ENCODE data around the gene SLC30A1.

Gene SLC30A1

DNA sequence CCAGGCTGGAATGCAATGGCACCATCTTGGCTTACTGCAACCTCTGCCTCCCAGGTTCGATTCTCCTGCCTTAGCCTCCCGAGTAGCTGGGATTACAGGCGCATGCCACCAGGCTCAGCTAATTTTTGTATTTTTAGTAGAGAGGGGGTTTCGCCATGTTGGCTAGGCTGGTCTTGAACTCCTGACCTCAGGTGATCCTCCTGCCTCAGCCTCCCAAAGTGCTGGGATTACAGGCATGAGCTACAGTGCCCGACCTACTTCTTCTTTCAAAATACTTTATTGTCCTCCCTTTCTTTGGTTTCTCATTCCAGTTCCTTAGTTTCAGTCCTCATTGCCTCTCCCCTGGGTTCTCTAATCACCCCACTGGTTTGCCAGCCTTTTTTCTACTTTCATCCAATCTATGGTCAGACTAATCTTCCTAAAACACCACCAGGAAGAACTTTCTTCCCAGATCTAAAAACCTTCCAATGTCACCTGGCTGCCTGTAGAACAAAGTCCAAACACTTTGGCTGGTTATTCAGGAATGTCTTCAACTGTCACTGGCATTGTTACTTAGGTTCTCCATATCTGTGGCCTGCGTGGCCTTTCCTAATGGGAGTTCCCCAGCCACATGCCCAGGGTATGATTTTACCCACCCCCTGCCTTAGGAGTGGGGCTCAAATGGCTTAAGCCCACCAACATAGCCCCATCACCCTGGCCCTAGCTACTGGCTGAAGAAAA is 29.0 kb upstream of the SLC30A1 start:
- no peak for DNase-seq

DNA sequence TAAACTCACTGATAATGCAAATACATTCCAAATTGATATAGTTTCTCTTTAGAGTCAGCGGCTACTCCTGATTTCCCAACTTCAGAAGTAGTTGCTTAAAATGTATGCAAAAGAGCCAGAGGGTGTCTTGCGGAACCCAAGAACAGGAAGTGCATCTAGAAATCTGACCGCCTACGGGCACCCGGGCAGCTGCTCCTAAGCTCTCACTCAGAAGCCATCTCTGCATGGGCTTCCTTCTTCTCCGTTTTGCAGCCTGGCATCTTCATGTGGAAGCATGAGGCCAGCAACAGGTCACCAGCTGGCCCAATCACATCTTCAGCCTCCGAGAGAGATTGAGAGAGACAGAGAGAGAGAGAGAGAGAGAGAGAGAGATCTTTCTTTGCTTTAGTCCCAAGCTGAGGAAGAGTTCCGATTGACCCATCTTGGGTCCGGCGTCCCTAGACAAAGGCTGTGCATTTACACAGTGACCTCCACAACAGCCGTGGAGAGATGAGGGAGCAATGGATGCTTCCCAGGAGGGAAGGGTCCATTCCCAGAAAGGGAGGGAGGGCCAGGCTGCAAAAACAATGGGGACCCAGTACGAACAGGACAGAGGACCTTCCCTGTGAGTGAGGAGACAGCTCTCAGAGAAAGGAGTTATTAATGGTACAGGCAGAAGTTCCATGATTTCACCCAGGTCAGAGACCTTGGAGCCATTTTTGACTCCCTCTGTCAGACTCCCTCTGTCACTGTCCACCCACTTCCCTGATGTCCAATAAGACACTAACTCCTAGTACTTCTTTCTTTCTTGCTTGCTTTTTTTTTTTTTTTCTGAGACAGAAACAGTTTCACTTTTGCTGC is 28.2 kb upstream of the SLC30A1 start:
- DNase-seq, result no peak

DNA sequence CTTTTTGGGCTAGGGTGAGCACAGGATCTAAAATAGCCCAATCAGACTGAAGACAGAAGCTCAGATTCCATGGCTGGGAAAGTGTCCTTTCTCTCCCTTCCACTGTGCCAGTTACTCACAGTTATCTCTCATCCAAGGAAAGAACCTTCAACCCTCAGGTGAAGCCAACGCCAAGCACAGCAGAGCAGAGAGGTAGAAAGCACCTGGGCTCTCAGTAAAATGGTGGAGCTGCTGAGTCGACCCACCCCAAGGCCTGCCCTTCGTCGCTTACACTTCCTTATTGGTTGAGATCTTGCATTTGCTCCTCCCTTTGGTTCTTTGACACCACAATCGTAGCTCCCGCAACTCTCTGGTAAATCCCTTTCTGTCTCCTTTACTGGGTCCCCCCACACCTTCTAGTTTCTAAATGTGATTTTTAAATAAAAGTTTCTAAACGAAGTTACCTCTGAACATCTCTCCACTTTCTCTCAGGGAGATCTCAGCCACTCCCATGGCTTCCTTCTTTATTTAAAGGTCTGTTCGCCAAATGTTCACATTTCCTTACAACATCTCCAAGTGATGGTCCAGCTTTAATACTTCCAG is 27.5 kb upstream of the SLC30A1 start:
- no peak for DNase-seq

DNA sequence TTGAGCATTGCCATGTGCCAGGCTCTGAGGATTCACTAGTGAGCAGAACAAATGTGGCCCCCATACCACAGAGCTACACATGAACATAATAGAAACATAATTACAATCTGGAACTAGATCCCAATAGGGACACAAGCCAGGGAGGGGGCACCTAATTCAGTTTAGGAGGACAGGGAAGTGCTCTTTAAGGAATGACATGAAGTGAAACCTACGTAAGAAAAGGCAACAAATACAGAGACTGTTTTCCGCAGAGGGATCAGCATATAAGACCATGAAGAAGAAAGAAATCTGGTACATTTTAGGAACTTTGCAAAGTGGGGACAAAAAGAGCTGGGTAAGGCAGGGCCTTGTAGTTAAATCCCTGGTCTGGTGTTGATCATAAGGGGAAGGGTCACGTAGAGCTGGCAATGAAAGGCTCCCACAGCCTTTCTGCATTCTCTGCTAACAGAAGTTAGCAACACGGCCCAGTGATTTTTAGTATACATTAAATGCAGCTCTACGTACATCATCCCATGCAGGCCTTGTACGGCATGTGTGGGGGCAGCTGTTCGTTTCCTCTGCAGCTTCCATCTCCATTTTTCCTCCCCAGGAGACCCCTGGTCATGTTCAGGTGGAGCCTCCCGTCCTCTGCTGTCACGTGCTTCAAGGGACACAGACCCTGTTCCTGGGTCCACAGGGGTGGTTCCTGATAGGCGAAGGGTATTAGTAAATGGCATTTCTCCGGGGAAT is 26.8 kb upstream of the SLC30A1 start:
- DNase-seq, result no peak

DNA sequence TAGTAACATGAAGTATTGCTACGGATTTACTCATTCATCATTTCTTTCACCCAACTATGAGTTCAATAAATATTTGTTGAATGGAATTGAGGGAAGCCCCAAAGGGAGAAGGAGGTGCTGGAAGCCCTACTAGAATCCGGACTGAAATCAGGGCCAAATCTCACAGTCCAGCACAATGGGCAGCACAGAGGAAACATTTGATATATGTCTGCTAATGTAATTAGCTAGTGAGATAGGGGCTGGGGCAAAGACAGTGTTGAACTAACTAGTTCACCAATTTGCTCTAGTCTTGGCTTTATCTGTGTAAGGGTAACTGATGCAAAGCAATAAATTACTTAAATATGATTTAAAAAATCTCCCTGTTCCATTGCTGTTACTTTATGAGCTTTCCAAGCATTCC is 26.1 kb upstream of the SLC30A1 start:
- no peak for DNase-seq

DNA sequence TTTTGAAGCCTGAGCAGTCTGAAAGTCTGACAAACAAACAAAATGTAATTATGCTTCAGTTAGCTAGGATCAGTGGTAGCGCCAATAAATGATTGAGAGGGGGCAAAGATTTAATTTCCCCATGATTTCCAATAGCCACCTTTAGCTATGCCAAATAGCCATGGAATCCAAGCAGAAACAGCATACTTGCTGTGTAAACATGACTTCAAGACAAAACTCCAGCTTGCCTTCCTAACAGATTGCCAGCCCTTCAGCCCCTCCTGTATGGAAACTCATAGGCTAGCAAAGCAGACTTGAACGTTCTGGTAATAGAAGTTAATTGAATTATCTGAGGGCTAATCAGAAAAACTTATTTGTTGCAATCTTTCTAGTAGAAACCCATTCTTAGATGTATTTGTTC is 25.6 kb upstream of the SLC30A1 start:
- no peak for DNase-seq

DNA sequence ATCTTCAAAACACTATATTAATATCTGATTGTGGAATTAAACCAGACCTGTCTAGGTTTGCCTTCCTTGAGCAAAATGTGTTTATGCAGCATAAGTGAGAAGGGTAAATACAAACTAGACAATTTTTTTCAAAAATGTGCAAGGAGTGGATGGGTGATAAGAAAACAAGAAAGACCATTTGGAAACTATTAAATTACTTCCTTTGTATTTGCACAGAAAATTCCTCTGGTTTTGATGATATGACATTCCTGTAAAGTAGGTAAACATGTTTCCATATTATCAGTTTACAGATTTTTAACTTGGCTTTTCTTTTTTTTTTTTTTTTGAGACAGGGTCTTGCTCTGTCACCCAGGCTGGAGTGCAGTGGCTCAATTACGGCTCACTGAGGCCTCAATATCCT is 24.8 kb upstream of the SLC30A1 start:
- DNase-seq, result no peak

DNA sequence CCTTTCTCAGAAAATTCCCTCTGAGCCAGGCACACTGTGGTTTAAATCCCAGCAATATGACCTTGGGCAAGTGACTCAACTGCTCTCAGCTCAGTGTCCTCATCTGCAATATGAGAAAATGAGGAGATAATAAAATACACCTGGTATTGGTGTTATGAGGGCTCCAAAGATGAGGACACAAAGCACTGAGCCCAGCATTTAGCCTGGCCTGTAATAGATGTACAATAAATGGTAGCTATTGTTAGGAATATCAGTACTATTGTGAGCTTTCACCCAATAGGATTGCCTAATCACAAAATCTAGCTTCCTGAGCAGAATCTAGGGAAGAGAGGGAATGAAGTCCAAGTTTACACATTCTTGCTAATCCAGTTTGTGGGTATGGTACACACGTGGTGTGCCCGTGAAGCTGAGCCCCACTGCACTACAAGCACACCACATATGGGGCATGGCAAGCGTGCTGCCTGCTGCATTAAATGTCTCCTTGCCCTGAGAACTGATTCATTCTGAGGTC is 24.3 kb upstream of the SLC30A1 start:
- no peak for DNase-seq

DNA sequence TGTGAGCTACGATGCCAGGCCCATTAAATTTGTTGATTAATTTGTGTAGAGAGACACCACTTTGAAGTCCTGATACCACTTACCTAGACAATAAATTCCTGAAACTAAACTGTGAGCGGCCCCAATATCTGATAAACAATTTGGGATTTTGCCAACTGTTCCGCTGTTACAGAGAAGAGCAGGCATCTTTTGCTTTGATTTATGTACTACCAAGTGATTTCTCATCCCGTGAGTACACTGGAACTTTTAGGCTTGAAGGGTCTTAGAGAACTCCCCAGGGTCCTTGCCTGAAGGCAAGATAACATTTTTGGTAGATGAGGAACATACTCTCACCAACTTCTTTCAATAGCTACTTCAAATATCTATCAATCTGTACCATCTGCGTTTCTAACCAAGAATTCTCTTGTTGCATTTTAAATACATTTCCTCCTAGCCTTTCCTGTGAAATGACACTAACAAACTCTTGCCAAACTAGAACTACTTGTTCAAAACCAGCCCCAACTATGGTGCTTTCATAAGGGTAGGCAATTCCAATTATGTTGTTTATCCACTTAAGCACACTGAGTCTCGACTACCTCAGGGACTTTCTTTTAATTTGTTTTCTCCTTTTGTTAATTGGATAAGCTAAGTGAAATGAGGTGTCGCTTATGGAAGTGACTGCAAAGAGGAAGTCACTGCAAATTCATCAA is 23.2 kb upstream of the SLC30A1 start:
- no peak for DNase-seq

DNA sequence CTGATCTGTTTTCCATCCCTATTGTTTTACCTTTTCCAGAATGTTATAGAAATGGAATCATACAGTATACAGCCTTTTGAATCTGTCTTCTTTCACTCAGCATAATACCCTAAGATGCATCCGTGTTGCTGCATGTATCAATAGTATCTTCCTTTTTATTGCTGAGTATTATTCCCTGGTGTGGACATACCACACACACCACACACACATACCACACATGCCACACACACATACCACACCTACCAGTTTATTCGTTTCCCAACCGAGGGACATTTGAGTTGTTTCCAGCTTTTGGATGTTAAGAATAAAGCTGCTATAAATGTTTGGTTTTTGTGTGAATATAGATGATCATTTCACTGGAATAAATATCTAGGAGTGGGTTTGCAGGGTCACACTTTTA is 22.2 kb upstream of the SLC30A1 start:
- no peak for DNase-seq

DNA sequence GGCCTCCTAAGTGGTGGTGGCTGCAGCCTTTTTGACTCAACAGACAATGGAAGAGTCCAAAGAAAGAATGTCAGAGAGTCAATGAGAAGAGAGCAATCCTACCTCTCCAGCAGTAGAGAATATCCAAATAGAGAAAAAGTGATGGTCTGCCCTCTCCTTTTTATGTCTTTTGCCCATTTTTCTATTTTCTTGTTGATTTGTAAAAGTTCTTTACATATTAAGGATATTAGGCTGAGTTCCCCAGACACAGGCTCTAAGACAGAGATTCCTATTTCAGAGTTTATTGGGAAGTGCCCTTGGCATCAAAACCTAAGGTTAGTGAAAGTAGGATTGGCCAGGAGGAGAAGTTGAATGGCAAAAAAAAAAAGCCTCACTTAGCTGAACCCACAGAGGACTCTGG is 20.3 kb upstream of the SLC30A1 start:
- DNase-seq, result no peak

DNA sequence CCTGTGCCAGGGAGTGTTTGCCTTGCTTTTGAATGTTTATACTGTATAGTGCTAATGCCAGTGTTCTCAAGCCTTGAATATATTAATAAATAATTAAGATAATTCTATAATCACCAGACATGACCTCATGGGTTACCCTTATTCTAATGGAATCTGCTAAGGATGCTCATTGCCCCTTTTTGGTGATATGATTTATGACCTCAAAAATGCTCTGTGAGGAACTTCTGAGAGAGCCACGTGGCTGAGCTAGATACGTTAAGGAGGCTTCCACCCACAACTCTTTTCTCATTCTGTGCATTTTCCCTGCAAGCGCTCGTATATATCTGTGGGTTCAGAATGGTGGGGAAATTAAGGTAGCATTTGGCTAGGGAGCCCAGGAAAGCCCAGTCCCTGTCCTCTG is 19.6 kb upstream of the SLC30A1 start:
- DNase-seq, result no peak

DNA sequence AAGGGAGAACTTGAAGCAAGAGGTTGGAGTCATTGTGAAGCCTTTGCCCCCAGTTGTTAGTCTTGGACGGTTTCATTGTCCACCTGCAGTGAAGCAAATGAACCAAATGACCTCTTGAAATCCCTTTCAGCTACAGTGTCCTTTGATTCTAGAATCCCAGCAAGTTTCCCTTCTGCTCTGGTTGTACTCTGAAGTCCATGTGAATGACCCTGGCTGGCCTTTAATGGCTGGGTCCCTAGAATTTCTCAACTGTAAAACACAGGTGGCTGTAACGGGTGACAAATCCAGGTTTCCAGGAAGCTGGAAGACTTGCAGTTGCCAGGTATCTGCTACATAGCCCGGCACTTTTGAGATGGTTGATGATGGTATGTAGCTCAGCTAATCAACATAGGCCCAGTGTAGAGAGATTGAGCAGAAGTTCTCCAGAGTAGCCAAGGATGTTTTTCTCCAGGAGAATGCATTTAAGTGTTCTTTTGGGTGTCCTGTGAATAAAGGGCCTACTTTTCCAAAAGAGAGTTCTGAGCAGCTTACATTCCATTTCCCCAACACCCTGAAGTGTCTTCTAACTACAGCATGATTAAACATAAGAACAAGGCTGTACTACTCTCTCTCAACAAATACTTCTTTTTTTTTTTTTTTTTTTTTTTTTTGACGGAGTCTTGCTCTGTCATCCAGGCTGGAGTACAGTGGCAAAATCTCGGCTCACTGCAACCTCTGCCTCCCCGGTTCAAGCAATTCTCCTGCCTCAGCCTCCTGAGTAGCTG is 17.6 kb upstream of the SLC30A1 start:
- DNase-seq, result no peak

DNA sequence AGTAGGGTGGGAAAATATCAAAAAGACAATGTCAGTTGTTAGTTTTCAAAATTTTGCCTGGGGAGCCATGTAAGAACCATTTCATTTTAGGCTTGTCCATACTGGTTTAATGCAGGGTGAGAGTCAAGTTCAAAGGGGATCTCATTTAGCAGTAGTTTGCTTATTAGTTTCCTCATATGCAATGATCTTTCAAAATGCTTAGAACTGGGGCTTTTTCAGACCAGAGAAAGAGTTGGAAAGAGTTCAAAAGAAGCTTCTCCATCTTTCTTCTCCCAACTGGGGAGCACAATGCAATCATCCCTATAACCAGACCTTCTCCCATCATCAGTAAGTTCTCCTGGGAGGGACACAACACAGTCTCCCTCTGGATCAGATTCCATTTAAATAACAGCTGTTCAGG is 16.5 kb upstream of the SLC30A1 start:
- no peak for DNase-seq

DNA sequence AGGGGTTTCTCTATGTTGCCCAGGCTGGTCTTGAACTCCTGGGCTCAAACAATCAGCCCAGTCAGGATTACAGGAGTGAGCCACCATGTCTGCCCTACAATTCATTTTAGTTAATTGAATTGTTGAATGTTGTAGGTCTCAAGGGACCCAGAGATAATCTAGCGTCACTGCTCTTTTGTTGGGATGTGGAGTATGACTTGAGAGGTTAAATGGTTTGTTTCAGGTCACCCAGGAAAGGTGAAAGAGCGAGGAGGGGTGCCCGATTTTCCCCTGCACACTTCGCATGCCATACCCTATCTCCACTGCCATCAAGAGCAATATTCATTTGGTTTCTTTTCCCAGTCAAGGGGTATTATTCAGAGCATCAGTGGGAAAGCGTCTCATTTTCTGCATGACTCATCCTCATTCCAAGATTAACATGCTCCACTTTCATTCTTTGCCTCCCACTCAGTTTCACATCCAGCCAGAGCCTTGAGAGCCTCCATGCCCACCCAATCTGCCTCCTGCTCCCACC is 13.1 kb upstream of the SLC30A1 start:
- DNase-seq, result no peak

DNA sequence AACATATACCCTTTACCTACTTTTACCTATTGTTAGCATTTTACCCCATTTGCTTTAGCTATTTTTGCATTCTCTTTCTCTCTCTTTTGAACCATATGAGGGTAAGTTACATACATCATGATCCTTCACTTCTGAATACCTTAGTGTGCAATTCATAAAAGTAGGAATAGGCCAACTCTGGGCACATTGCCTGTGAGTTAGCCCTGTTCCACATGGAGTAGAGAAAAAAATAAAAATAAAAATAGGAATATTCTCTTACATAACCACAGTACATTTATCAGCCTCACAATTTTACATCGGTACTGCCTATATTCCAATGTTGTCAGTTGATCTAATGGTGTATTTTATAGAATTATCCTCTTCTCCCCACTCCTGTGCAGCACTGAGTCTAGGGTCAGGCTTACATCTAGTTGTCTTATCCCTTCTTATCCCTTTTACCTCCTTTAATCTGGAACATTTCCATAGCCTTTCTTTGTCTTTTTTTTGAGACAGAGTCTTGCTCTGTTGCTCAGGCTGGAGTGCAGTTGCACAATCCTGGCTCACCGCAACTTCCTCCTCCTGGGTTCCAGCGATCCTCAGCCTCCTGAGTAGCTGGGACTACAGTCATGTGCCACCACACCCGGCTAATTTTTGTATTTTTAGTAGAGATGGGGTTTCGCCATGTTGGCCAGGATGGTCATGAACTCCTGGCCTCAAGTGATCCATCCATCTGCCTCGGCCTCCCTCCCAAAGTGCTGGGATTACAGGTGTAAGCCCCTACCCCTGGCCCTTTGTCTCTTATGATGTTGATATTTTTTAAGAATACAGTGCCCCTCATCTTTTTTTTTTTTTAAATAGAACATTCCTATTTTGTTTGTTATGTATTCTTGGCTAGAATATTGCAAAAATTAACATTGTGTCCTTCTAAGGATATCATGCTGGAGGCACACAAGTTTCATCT is 11.1 kb upstream of the SLC30A1 start:
- no peak for DNase-seq

DNA sequence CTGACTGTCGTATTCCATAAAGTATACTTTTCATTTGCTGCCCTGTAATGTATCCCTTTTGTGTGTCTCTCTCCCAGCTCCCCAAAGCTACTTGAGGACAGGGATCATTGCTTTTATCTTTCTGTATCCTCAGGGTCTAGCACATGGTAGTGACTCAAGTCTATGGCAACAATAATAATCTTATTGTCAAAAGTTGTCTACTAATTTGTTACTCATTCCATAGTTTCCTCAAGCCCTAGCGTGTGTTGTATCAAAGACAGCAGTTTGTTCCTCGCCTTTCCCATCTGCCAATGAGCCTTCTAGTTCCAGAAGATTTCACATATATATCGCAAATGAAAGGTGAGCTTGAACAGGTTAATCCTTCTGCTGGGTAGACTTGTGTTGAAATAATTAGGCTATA is 9.8 kb upstream of the SLC30A1 start:
- DNase-seq, result no peak

DNA sequence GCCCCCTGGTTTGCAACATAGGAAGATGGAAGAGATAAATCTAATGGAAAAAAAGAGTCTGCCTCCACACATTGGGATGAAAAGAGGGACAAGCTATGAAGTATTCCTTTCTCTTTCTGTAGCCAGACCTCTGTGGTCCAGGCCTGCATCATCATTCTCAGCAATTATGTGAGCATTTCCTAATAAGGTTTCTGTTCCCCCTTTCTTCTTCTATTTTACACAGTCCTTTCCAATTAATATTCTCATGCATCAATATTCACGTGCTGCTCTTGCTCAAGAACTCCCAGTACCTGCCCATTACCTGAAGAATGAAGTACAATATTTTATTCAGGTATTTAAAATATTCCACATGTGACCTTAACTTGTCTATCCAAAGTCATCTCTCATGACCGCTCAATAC is 8.2 kb upstream of the SLC30A1 start:
- DNase-seq, result no peak

DNA sequence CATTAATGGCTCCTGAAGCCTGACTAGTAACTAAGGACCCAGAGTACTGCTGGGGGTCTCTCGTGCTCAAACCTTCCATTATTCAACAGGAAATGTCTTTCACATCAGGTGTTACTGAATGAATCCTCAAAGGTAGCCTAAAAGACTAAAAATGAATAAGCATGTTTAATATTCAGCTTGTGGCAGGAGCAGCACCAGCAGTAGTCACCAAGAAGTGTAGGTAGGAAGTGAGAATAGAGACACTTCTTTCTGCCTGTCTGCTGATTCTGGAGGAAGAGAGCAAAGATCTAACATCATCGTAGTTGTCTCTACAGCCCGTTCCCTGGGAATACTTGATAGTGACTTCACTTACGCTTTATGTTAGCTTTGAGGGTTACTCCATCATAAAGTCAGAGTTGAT is 7.6 kb upstream of the SLC30A1 start:
- no peak for DNase-seq
